MM.1S (cell line): Measurements from ENCODE around the gene KRT9.

Experiments
- EZH2 ChIP-seq: fragments of 300-600 bp; sonication (generic); optimal IDR thresholded peaks from 2 replicates; pipeline ENCODE3; 2017; ENCODE audit warnings: low read depth, mild to moderate bottlenecking, antibody characterized with exemption, low read length, mixed read lengths
- EZH2phosphoT487 ChIP-seq: fragments of 300-600 bp; sonication (generic); IDR thresholded peaks from 2 replicates; pipeline ENCODE4 v1.6.1; 2018; ENCODE audit warnings: antibody characterized with exemption, low read length
- TF ChIP-seq, protein P1 (sequence below): fragments of 300-600 bp; sonication (generic); IDR thresholded peaks from 2 replicates; pipeline ENCODE4 v1.5.1; 2016; ENCODE audit warnings: antibody characterized with exemption, low read length, mixed read lengths

DNA sequence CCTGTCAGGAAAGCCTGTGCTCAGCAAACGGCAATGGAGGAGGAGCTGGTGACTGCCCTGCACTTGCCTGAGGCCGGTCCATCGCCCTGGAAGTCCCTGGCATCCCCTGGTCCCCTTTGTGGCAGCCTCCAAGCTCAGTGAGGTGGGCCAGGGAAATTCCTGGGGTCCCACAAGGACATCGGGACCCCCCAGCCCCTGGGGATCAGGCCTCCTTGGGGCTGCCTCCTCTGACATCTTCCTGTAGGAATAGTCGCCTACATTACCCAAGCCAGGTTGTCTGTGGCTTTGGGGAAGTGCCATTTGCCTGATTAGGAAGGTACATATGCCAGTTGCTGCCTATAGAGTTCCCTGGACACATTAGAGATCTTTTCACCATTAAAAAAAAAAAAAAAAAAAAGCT is 7.1 kb upstream of the KRT9 start:
- TF ChIP-seq, protein P1, sequence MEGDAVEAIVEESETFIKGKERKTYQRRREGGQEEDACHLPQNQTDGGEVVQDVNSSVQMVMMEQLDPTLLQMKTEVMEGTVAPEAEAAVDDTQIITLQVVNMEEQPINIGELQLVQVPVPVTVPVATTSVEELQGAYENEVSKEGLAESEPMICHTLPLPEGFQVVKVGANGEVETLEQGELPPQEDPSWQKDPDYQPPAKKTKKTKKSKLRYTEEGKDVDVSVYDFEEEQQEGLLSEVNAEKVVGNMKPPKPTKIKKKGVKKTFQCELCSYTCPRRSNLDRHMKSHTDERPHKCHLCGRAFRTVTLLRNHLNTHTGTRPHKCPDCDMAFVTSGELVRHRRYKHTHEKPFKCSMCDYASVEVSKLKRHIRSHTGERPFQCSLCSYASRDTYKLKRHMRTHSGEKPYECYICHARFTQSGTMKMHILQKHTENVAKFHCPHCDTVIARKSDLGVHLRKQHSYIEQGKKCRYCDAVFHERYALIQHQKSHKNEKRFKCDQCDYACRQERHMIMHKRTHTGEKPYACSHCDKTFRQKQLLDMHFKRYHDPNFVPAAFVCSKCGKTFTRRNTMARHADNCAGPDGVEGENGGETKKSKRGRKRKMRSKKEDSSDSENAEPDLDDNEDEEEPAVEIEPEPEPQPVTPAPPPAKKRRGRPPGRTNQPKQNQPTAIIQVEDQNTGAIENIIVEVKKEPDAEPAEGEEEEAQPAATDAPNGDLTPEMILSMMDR, result no peak
- TF ChIP-seq EZH2 (no peak), EZH2phosphoT487 (no peak)
